ENCODE results near the gene SPTB.

DNA sequence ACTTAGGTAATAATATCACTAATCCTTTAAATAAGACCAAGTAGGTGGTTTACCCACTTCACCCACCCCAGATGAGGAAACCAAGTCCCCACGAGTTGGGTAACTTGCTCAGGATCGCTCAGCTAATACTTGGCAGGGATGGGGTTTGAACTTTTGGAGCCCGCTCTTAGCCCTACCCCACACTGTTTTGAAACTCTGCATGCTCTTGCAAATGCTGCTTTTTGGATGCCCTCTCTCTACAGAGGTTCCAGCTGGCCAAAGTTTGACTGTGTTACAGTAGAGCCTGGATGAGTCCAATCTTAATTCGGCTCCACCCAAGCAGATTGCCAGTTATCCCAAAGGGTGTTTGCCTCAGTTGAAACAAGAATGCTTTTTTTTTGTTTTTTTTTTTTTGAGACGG, 168.7 kb downstream of the SPTB start:
- TF ChIP-seq NFYB (IDR thresholded peaks at IDR 0.05; ENCODE audit: insufficient read depth, low read depth, low read length) (no peak), YY1 (IDR thresholded peaks at IDR 0.05; ENCODE audit: low read depth, low read length) (no peak), CTCF (IDR thresholded peaks at IDR 0.05 in 2 of 3, conservative IDR thresholded peaks at IDR 0.05 in 1 of 3; ENCODE audit: control insufficient read depth in 2 of 3, extremely low read depth in 1 of 3, insufficient read depth in 1 of 3, low read depth in 3 of 3, low read length in 3 of 3) (no peak), CREB1 (IDR thresholded peaks at IDR 0.05; ENCODE audit: low read depth) (no peak), MTA3 (IDR thresholded peaks at IDR 0.05; ENCODE audit: borderline replicate concordance, low read length) (no peak), SMC3 (IDR thresholded peaks at IDR 0.05; ENCODE audit: borderline replicate concordance, low read length) (no peak), JUND (IDR thresholded peaks at IDR 0.05; ENCODE audit: low read depth, low read length) (no peak), EP300 (IDR thresholded peaks at IDR 0.05; ENCODE audit: borderline replicate concordance in 1 of 2, control insufficient read depth in 1 of 2, low read depth in 2 of 2, low read length in 2 of 2) (no peak), FOXM1 (IDR thresholded peaks at IDR 0.05; ENCODE audit: low read depth, low read length) (no peak), EGR1 (IDR thresholded peaks at IDR 0.05; ENCODE audit: borderline replicate concordance in 1 of 2, low read depth in 2 of 2, low read length in 2 of 2) (no peak), RAD21 (IDR thresholded peaks at IDR 0.05; ENCODE audit: insufficient read depth, low read depth, low read length) (no peak)
- TF ChIP-seq, protein P1, sequence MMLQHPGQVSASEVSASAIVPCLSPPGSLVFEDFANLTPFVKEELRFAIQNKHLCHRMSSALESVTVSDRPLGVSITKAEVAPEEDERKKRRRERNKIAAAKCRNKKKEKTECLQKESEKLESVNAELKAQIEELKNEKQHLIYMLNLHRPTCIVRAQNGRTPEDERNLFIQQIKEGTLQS (IDR thresholded peaks at IDR 0.05; ENCODE audit: borderline replicate concordance, extremely low read depth, low read depth, low read length): no peak
